SK-N-SH treated with all-trans-retinoic acid at 6 μM for 48 hours (cell line): ENCODE data around the gene NTM.

Source experiments
- ATAC-seq: fragments of 200-7000 bp; cut with Tn5 transposase; 3 replicates; pipeline ENCODE4 v1.9.1; 2020; ENCODE audit warnings: mild to moderate bottlenecking, moderate library complexity
- ARNTL ChIP-seq: fragments of 450-650 bp; formaldehyde crosslinking; IDR thresholded peaks from 2 replicates; pipeline ENCODE4 v1.5.0; 2020; ENCODE audit warnings: low read depth, mild to moderate bottlenecking, moderate library complexity, borderline replicate concordance
- BACH2 ChIP-seq: fragments of 250-450 bp; sonication (Bioruptor Pico); IDR thresholded peaks from 2 replicates; pipeline ENCODE4 v1.9.0; 2021; ENCODE audit warnings: mild to moderate bottlenecking, borderline replicate concordance
- ESRRG ChIP-seq: fragments of 250-450 bp; sonication (Bioruptor Pico); IDR thresholded peaks from 2 replicates; pipeline ENCODE4 v1.6.1; 2021; ENCODE audit warnings: mild to moderate bottlenecking
- GLIS3 ChIP-seq: fragments of 250-450 bp; sonication (Bioruptor Pico); IDR thresholded peaks from 2 replicates; pipeline ENCODE4 v1.5.0; 2020; ENCODE audit warnings: mild to moderate bottlenecking, moderate library complexity
- ISL1 ChIP-seq: fragments of 250-450 bp; sonication (Bioruptor Pico); IDR thresholded peaks from 2 replicates; pipeline ENCODE4 v2.1.2; 2022; ENCODE audit warnings: mild to moderate bottlenecking, moderate library complexity
- RARB ChIP-seq: fragments of 250-450 bp; sonication (Bioruptor Pico); IDR thresholded peaks from 2 replicates; pipeline ENCODE4 v1.8.0; 2021; ENCODE audit warnings: mild to moderate bottlenecking, moderate library complexity
- SNAI2 ChIP-seq: fragments of 250-450 bp; sonication (Bioruptor Pico); IDR thresholded peaks from 2 replicates; pipeline ENCODE4 v1.5.0; 2020; ENCODE audit warnings: mild to moderate bottlenecking, moderate library complexity
- TOX ChIP-seq: fragments of 250-450 bp; sonication (Bioruptor Pico); IDR thresholded peaks from 2 replicates; pipeline ENCODE4 v1.8.0; 2021; ENCODE audit warnings: mild to moderate bottlenecking, moderate library complexity, borderline replicate concordance
- ZC3H10 ChIP-seq: fragments of 250-450 bp; sonication (Bioruptor Pico); IDR thresholded peaks from 2 replicates; pipeline ENCODE4 v1.5.1; 2021; ENCODE audit warnings: mild to moderate bottlenecking, moderate library complexity
- ZFP3 ChIP-seq: fragments of 250-450 bp; sonication (Bioruptor Pico); IDR thresholded peaks from 2 replicates; pipeline ENCODE4 v1.5.0; 2020; ENCODE audit warnings: mild to moderate bottlenecking, moderate library complexity
- ZFP30 ChIP-seq: fragments of 450-650 bp; formaldehyde crosslinking; IDR thresholded peaks from 2 replicates; pipeline ENCODE4 v1.5.0; 2022; ENCODE audit warnings: mild to moderate bottlenecking, moderate library complexity
- ZNF565 ChIP-seq: fragments of 450-650 bp; formaldehyde crosslinking; conservative IDR thresholded peaks from 2 replicates; pipeline ENCODE4 v1.5.0; 2020; ENCODE audit warnings: low read depth, mild to moderate bottlenecking, moderate library complexity
- ZNF70 ChIP-seq: fragments of 450-650 bp; formaldehyde crosslinking; IDR thresholded peaks from 2 replicates; pipeline ENCODE4 v1.5.0; 2020; ENCODE audit warnings: mild to moderate bottlenecking, moderate library complexity
- TF ChIP-seq, protein P1 (sequence below): fragments of 250-450 bp; sonication (Bioruptor Pico); IDR thresholded peaks from 2 replicates; pipeline ENCODE4 v1.5.0; 2020; ENCODE audit warnings: mild to moderate bottlenecking, moderate library complexity
- TF ChIP-seq, protein P2 (sequence below): fragments of 250-450 bp; sonication (Bioruptor Pico); IDR thresholded peaks from 2 replicates; pipeline ENCODE4 v1.5.1; 2020; ENCODE audit warnings: low read depth, mild to moderate bottlenecking, moderate library complexity
- TF ChIP-seq, protein P3 (sequence below): fragments of 250-450 bp; sonication (Bioruptor Pico); IDR thresholded peaks from 2 replicates; pipeline ENCODE4 v1.5.1; 2021; ENCODE audit warnings: mild to moderate bottlenecking, moderate library complexity
- TF ChIP-seq, protein P4 (sequence below): fragments of 250-450 bp; sonication (Bioruptor Pico); IDR thresholded peaks from 2 replicates; pipeline ENCODE4 v1.8.0; 2020; ENCODE audit warnings: mild to moderate bottlenecking, moderate library complexity, borderline replicate concordance
- TF ChIP-seq, protein P5 (sequence below): fragments of 250-450 bp; sonication (Bioruptor Pico); IDR thresholded peaks from 2 replicates; pipeline ENCODE4 v1.8.0; 2021; ENCODE audit warnings: low read depth, mild to moderate bottlenecking, moderate library complexity, borderline replicate concordance

Gene NTM

DNA sequence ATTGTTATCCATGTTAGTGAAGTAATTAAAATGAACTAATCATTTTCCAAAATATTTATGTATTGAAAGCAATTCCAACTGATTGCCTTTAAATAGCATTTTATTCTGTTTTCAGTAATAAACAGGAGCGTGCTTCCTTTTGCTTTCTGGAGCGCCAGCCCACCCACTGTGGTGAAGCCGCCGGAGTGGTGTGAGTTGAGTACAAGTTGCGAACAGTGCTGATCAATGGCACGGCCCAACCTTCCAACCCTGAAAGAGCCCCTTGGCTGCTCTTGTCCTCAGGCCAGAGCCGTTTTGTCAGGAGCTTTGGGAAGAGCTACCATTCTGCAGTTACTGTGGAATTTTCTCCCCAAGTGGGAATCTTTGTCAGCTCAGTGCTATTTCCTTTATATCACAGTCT lies 42.8 kb downstream of the NTM start:
- ATAC-seq: no peak
- no peak for TF ChIP-seq ZNF70
- TF ChIP-seq GLIS3 (CRISPR knock-in tag): no peak
- no peak for TF ChIP-seq ARNTL (CRISPR knock-in tag)
- TF ChIP-seq, all 23 proteins: peak for 0

DNA sequence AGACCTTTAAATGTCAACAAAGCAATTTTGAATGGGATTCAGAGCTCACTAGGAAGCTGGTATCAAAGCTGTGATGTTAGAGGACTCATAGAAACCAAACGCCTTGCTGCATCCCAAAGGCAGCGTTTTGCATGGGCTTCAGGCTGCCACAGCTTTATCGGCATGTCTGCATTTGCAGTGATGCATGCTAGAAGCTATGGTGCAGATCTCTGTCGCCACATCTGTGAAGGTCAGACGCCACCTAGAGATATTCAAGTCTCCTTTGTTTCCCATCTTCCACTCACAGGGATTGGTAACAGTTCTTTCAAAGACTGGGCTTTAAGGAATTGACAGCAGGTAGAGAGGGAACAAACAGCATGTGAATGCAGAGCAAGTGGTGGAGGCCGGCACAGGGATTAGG lies 47.8 kb downstream of the NTM start:
- TF ChIP-seq ISL1 (CRISPR knock-in tag) (no peak), TOX (CRISPR knock-in tag) (no peak), ZFP3 (CRISPR knock-in tag) (no peak), BACH2 (CRISPR knock-in tag) (no peak), ZFP30 (CRISPR knock-in tag) (no peak), ZC3H10 (no peak), RARB (CRISPR knock-in tag) (no peak)
- TF ChIP-seq, protein P1, sequence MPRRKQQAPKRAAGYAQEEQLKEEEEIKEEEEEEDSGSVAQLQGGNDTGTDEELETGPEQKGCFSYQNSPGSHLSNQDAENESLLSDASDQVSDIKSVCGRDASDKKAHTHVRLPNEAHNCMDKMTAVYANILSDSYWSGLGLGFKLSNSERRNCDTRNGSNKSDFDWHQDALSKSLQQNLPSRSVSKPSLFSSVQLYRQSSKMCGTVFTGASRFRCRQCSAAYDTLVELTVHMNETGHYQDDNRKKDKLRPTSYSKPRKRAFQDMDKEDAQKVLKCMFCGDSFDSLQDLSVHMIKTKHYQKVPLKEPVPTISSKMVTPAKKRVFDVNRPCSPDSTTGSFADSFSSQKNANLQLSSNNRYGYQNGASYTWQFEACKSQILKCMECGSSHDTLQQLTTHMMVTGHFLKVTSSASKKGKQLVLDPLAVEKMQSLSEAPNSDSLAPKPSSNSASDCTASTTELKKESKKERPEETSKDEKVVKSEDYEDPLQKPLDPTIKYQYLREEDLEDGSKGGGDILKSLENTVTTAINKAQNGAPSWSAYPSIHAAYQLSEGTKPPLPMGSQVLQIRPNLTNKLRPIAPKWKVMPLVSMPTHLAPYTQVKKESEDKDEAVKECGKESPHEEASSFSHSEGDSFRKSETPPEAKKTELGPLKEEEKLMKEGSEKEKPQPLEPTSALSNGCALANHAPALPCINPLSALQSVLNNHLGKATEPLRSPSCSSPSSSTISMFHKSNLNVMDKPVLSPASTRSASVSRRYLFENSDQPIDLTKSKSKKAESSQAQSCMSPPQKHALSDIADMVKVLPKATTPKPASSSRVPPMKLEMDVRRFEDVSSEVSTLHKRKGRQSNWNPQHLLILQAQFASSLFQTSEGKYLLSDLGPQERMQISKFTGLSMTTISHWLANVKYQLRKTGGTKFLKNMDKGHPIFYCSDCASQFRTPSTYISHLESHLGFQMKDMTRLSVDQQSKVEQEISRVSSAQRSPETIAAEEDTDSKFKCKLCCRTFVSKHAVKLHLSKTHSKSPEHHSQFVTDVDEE (CRISPR knock-in tag): no peak
- TF ChIP-seq, protein P2, sequence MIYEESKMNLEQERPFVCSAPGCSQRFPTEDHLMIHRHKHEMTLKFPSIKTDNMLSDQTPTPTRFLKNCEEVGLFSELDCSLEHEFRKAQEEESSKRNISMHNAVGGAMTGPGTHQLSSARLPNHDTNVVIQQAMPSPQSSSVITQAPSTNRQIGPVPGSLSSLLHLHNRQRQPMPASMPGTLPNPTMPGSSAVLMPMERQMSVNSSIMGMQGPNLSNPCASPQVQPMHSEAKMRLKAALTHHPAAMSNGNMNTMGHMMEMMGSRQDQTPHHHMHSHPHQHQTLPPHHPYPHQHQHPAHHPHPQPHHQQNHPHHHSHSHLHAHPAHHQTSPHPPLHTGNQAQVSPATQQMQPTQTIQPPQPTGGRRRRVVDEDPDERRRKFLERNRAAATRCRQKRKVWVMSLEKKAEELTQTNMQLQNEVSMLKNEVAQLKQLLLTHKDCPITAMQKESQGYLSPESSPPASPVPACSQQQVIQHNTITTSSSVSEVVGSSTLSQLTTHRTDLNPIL (CRISPR knock-in tag): no peak
- TF ChIP-seq, protein P3, sequence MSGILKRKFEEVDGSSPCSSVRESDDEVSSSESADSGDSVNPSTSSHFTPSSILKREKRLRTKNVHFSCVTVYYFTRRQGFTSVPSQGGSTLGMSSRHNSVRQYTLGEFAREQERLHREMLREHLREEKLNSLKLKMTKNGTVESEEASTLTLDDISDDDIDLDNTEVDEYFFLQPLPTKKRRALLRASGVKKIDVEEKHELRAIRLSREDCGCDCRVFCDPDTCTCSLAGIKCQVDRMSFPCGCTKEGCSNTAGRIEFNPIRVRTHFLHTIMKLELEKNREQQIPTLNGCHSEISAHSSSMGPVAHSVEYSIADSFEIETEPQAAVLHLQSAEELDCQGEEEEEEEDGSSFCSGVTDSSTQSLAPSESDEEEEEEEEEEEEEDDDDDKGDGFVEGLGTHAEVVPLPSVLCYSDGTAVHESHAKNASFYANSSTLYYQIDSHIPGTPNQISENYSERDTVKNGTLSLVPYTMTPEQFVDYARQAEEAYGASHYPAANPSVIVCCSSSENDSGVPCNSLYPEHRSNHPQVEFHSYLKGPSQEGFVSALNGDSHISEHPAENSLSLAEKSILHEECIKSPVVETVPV (CRISPR knock-in tag): no peak
- ATAC-seq: no peak

DNA sequence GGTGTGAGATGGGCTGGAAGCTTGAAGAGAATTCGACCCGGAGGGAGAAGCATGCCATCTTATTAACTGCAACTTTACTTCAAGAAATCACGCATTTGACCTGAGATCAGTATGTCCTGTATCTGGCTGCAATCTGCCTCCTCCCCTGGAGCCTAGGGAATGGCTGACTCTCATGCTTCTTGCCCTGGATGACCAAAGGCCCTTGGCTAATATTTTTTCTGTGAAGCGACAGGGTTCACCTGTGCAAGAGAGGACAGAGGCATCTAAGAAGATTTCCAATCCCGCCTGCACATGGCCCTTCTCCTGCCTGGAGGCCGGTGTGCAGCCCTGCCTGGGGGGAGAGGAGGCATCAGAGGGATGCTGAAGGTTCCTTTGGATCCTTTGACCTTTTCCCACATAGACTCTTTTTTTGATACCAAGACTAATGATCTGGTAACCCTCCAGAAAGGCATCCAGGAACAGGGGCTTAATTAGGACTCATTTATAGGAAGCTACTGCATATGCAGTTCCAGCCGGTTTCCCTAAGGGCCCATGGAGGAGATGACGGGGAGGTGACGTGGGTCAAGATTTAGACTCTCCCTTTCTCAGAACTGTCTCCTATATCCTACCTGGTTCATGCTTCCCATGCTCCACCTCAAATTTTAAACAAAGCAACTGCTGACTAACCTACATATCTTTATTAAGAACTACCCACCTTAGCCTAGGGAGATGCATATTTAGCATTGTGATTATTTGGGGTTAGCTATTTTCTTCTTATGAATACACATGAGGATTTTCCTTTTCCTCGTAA lies 50.8 kb downstream of the NTM start:
- TF ChIP-seq ISL1 (CRISPR knock-in tag): no peak
- TF ChIP-seq GLIS3 (CRISPR knock-in tag): no peak
- no peak for TF ChIP-seq ZC3H10
- TF ChIP-seq ARNTL (CRISPR knock-in tag): no peak
- TF ChIP-seq, all 23 proteins: peak for 0
- ATAC-seq: no peak

DNA sequence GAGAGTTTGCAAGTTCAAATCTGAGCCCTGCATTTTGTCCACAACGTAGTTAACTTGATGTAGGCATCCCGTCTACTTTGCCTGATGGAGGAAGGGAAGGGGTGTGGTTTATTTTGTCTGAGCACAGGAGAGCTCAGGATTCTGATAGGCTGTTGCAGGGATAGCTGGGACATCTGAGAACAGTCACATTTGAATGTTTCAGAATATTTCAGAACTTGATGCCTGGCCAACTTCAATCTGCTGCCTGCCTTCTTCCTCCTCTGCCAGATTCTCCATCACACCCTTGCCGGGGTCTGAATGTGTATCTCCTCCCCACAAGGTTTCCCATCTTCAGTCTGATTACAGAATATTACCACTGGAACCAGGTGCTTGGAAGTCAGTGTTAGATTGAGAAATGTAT lies 51.6 kb downstream of the NTM start:
- ATAC-seq: no peak

DNA sequence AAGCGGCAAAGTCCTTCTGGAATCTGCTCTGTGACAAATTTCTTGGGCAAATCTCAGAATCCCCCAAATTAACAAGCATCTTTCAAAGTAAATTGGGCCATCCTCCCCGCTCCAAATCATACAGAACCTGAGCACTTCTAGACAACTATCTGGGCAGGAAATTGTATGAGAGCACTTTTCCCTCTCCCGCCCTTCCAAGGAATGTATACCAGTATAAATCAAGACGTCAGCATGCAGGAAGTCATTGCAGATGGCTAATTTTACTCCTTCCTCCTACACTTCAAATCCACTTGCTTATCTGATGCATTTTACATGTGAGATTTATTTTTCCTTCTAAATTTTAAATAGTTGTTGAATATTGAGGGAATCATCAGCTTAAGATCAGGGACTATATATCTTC lies 52.1 kb downstream of the NTM start:
- ATAC-seq: no peak
- no peak for TF ChIP-seq TOX (CRISPR knock-in tag)
- no peak for TF ChIP-seq ZNF70
- no peak for TF ChIP-seq ARNTL (CRISPR knock-in tag)
- TF ChIP-seq, protein P4, sequence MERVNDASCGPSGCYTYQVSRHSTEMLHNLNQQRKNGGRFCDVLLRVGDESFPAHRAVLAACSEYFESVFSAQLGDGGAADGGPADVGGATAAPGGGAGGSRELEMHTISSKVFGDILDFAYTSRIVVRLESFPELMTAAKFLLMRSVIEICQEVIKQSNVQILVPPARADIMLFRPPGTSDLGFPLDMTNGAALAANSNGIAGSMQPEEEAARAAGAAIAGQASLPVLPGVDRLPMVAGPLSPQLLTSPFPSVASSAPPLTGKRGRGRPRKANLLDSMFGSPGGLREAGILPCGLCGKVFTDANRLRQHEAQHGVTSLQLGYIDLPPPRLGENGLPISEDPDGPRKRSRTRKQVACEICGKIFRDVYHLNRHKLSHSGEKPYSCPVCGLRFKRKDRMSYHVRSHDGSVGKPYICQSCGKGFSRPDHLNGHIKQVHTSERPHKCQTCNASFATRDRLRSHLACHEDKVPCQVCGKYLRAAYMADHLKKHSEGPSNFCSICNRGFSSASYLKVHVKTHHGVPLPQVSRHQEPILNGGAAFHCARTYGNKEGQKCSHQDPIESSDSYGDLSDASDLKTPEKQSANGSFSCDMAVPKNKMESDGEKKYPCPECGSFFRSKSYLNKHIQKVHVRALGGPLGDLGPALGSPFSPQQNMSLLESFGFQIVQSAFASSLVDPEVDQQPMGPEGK (CRISPR knock-in tag): no peak
- TF ChIP-seq, protein P3 (CRISPR knock-in tag): no peak
- TF ChIP-seq, protein P5, sequence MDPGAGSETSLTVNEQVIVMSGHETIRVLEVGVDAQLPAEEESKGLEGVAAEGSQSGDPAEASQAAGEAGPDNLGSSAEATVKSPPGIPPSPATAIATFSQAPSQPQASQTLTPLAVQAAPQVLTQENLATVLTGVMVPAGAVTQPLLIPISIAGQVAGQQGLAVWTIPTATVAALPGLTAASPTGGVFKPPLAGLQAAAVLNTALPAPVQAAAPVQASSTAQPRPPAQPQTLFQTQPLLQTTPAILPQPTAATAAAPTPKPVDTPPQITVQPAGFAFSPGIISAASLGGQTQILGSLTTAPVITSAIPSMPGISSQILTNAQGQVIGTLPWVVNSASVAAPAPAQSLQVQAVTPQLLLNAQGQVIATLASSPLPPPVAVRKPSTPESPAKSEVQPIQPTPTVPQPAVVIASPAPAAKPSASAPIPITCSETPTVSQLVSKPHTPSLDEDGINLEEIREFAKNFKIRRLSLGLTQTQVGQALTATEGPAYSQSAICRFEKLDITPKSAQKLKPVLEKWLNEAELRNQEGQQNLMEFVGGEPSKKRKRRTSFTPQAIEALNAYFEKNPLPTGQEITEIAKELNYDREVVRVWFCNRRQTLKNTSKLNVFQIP: no peak
- no peak for TF ChIP-seq ZFP30 (CRISPR knock-in tag)

More for the DNA sequence above, 51.6 kb downstream of the NTM start:
- TF ChIP-seq SNAI2 (CRISPR knock-in tag) (no peak), ARNTL (CRISPR knock-in tag) (no peak), ZFP30 (CRISPR knock-in tag) (no peak), ZNF70 (no peak), ISL1 (CRISPR knock-in tag) (no peak), RARB (CRISPR knock-in tag) (no peak), ZNF565 (CRISPR knock-in tag) (no peak), TOX (CRISPR knock-in tag) (no peak), ESRRG (no peak)
- TF ChIP-seq, protein P5: no peak
